ENCODE results near the gene ACTR3C.

DNA sequence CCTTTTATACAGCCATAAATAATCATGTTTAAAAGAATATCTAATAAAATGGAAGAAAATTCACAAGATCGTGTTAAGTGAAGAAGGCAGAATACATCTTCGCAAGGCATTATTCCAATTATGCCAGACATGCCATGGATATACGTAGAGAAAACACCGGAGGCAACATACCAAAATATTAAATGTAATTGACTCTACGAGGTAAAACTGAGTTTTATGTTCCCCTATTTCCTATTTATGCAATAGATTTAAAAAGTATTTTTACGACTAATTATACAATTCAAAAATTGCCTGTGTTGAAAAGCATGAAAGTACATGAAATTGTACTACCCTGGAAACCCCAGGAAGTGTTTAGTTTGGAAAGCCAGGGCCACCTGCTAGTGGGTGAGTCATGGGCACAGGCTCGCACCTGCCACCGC, 44.3 kb upstream of the ACTR3C start:
- no peak for TF ChIP-seq CTCF (IDR thresholded peaks at IDR 0.05)
- TF ChIP-seq POLR2A (IDR thresholded peaks at IDR 0.05): no peak
